NCI-H2227 treated with DMSO at 0.1 percent for 48 hours (cell line): Measurements from ENCODE around the gene PCDH10.
A peak's percentile ranks its signal among the peaks of the same experiment; 100 is the strongest.

Source experiments
- DNase-seq: peaks from one replicate; lab custom pipeline; 2025; lab: John Stamatoyannopoulos, UW

PCDH10 gene, protein sequence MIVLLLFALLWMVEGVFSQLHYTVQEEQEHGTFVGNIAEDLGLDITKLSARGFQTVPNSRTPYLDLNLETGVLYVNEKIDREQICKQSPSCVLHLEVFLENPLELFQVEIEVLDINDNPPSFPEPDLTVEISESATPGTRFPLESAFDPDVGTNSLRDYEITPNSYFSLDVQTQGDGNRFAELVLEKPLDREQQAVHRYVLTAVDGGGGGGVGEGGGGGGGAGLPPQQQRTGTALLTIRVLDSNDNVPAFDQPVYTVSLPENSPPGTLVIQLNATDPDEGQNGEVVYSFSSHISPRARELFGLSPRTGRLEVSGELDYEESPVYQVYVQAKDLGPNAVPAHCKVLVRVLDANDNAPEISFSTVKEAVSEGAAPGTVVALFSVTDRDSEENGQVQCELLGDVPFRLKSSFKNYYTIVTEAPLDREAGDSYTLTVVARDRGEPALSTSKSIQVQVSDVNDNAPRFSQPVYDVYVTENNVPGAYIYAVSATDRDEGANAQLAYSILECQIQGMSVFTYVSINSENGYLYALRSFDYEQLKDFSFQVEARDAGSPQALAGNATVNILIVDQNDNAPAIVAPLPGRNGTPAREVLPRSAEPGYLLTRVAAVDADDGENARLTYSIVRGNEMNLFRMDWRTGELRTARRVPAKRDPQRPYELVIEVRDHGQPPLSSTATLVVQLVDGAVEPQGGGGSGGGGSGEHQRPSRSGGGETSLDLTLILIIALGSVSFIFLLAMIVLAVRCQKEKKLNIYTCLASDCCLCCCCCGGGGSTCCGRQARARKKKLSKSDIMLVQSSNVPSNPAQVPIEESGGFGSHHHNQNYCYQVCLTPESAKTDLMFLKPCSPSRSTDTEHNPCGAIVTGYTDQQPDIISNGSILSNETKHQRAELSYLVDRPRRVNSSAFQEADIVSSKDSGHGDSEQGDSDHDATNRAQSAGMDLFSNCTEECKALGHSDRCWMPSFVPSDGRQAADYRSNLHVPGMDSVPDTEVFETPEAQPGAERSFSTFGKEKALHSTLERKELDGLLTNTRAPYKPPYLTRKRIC

GRCh38 chr4:133148690-133149363 lies at the start of gene PCDH10:
TSS of gene PCDH10 (plus strand) at chr4:133149294. CDS start at chr4:133150141, 847 bp downstream.
- DNase-seq = peak; percentile 21

GRCh38 chr4:133102043-133102442 lies 47.1 kb upstream of the PCDH10 start:
- DNase-seq = no peak

DNA sequence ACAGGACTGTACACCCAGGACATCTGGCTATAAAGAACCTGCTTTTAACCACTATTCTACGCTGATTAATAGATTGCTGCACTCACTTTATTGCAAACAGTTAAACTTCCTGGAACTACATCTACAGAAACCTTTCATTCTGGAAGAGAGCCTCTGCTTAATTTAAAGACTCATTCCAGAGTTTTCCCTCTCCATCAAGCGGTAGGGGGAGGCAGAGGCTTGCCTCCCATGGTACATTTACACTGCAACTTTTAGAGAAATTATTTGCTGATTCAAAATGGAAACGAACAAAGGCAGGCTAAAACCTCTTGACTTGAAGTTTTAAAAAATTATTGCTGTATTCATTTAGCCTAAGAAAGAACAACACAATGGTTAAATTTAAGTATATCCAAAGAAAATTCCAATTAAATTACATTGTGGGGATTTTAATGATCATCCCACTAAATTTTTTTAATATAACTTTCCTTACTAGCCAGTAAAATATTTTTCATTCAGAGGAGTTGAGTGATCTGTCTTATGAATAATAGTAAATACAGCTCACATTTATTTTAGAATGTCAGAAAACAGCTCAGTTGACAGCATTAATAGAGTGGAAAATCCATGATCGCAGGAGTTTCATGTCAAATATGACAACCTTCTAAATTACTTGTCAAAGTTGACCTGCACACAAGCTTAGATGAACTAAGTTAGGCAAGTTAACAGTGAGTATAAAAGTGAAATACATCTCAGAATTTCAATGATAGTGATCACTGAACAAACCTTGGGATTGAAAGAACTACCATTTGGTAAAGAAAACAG lies 46.3 kb upstream of the PCDH10 start:
- DNase-seq = no peak

DNA sequence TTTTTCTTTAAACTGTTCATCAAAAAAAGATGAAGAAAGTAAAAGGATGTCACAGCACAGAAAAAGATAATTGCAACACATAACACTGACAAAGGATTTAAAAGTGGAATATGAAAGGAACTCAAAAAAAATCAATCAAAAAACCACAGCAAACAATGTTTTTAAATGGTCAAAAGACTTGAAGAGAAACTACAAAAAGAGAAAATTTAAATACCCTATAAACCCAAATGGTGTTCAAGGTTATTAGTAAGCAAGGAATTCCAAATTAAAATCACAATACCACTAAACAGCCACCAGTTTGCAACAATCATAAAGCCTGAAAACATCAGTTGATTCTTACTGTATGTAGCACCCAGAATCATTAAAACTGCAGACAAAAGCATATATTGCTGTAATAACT lies 36.5 kb upstream of the PCDH10 start:
- no peak for DNase-seq

GRCh38 chr4:133124746-133125145 lies 24.3 kb upstream of the PCDH10 start:
- DNase-seq = no peak

DNA sequence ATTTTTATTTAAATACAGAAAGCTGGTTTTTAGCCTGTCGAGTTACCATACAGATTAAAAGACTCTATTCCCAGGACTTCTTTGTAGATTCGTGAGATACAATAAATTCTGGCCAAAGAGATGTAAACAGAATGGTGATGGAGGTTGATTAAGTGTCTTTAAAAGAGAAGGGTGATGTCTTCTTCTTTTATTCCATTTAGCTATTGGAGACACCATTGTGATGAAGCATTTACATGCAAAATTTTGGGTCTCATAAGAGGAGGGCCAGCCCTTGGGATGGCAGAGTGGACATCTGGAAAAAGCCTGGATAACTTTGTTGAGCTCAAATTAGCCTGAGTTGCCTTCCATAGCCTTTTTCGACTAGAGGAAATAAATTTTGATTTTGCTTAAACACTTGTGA lies 21.6 kb upstream of the PCDH10 start:
- DNase-seq = no peak

DNA sequence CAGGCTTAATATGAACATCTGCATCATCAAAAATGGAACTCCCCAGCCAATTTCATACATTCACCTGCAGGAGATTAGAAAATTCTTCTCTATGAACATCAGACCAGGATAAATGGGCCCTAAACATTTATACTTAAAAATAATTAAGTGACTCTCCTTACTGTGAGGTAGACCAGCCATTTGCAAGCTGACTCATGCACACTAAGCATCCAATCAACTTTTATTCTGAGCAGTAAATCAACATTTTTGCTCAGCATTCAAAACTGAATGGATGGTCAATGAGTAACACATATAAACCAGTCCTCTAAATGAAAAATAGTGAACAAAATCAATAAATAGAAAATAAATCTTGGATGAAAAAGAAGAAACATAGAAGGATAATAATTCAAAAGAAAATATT lies 19.9 kb upstream of the PCDH10 start:
- DNase-seq = no peak

DNA sequence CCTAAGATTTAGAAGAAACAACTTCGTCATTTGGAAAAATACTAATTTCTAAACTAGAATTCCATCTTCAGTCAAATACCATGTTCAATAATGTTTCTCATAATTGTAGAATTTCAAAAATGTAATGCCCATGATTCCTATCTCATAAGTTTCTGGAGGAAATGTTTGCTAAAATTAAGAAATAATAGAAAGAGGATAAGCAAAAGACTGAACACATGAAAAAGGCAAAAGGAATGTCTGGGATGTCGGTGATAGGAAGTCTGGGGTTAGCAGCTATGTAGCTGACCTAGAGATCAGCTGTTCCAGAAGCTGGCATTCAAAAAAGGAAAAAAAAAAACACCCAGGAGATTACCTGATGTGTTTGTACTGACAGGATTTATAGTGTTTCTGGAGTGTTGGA lies 18.9 kb upstream of the PCDH10 start:
- DNase-seq = no peak

GRCh38 chr4:133131829-133132460 lies 17.1 kb upstream of the PCDH10 start:
- no peak for DNase-seq

DNA sequence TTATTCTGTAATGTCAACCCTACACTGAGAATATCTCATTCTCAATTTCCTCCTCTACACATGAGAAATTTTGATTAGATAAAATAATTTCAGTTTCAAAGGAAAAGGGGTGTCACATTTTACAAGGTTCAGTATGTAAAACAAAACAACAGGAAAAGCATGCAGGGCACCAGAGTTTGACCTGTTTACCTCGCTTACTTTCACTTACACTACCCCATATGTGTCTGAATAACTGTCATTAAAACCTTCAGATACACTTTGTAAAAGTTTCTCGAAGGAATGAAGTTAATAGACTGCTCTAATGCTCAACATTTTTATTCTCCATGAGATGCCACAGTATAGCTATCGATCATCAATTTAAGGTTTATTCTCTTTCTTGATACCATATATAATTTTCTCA lies 12.3 kb upstream of the PCDH10 start:
- DNase-seq = no peak

DNA sequence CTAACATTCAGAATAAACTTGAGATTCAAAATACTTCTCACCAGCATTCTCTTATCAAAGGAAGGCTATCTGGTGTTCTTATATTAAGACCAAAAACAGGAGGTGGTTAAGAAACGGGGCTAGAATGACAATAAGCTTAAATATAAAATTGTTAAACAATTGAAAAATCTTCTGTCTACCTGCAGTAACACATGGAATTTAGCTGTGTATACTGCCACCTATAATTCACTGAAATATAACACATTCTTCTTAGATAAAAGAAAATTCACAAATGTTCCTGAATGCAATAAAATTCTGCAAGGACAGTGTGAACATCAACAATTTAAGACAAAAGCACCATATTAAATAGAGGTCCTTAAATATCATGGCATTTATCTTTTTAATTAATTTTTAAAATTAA lies 11.5 kb upstream of the PCDH10 start:
- no peak for DNase-seq

- DNase-seq = no peak
Observed at GRCh38 chr4:133143775-133144430, 5.2 kb upstream of the PCDH10 start.

DNA sequence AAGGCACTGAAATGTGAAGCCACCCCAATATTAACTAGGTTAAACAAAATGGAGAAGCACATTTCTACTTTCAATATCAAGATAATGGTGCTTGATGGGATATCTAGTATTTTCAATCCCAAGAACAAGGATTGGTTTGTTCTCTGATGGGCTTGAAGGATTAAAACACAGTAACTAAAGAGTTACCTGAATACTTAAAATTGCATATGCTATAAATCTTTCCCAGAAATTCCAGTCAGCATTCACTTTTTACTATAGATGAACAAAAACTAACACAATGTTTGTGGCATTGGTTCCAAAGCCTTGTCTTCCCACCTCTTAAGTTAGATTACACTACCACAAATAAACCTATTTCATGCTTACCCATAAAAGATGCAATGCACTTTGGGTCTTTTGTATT lies 3.9 kb upstream of the PCDH10 start:
- no peak for DNase-seq

GRCh38 chr4:133145758-133146573 lies 3.1 kb upstream of the PCDH10 start:
- no peak for DNase-seq

DNA sequence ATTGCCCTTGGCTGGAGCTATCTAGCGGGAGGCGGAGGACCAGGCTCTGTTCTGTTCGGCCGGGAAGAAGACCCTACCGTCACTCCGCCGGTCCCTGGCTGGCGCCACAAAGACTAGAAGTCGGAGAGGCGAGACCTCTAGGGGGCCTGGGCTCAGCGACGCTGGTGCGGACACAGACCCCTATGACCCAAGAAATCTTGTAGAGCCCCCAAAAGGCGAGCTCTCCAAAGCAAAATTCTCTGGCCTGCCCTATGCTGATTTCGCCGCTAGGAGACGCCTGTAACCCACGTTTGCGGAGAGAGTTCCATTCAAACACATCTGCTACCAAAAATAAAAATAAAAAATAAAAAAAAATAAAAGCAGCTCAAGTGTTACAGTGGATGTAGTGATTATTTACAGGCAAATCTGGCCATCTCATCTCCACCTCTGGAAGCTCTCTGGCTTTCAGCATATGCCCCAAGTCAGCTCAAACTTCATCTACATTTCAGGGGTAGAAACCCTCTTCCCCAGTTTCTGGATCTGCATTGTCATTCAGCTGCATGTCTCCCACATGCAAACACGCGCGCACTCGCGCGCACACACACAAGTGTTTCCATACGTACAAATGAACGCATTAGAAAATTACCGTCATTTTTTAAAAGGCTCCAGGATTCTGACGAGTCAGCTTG lies 2.4 kb upstream of the PCDH10 start:
- DNase-seq = no peak

GRCh38 chr4:133147286-133147821 lies 1.7 kb upstream of the PCDH10 start:
- DNase-seq = no peak

DNA sequence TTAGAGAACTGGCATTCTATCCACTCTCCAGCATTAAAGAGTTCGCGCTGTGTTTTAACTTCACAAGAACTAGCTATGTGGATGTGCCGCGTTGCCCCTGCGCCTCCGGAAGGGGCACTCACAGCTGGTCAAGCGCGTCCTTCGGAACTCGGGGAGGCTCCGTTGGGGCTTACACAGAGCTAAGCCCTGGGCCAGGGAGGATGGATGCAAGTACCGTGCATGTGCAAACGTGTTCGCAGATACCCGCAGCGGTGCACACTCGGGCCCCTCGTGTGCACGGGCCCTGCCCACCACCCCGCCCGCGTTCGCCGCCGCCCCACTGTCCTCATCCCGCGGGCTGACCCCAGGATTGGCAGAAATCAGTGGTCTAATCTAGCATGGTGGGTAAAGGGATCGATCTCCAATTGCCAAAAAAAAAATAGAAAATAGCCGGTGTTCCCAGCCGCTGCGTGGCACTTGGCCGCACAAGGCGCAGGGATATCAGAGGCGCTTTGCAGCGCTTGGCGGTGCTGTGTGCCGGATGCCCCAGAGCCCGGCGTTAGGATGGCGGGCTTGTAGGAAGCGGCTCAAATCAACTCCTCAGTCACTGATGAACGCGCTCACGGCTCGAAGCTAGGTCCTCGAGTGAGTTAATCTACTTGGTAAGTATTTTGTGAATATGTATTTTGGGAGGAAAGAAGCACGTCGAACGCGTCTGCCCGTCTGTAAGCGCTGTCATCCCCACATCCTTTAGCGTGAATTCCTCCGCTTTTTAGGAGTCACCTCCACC lies 989 bp upstream of the PCDH10 start:
- DNase-seq = no peak

GRCh38 chr4:133149364-133149695 lies 236 bp downstream of the PCDH10 start:
- no peak for DNase-seq
